ENCODE results near the gene TSPAN18. TPM values are rescaled to one million over a fixed set of nuclear protein-coding genes. Genes with fewer than 3 reads are reported as not detected.

Gene TSPAN18
- total RNA-seq, 1 donor, result 5.8 TPM

DNA sequence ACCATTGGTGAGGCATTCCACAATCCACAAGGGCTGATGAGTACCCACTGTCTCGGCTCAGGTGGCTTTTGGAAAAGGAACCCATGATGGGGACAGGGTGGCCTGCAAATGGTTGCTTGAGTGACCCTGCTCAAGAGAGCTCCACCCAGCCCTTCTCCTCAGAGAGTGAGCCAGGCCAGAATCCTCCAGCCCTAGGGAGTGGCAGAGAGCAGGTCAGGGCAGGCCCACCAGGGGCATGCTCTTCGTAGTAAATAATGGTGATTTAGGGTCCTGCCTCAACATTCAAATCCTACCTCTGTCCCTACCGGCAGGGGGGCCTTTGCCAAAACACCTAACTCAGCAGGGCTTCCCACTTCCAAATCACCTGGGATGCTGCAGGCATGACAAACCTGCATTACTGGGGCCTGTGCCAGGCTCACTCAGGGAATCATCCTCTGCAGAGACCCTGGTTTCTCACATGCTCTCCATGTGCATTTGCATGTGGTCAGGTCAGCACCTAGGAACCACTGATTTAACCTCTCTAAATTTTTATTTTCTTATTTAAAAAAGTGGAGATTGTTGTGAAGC is 241.3 kb downstream of the TSPAN18 start:
- Histone ChIP-seq H2AFZ (ENCODE audit: low read length) (no peak overlapping the region), H3K27ac (ENCODE audit: low read depth, low read length) (no peak overlapping the region), H3K4me2 (ENCODE audit: insufficient read depth, low read length) (no peak overlapping the region), H3K36me3 (ENCODE audit: insufficient read depth, low read length) (no peaks in the 10 kb centered on the region), H3K9me3 (ENCODE audit: low read depth, low read length) (no peaks in the 10 kb centered on the region), H3K27me3 (ENCODE audit: insufficient read depth, low read length) (peaks cover 18% of the 10 kb centered on the region), H4K20me1 (ENCODE audit: insufficient read depth, low read length) (no peaks in the 10 kb centered on the region), H3K4me1 (ENCODE audit: insufficient read depth, low read length) (no peaks in the 10 kb centered on the region), H3K4me3 (ENCODE audit: insufficient read depth, low read length) (no peak overlapping the region), H3K79me2 (ENCODE audit: insufficient read depth, low read length) (no peaks in the 10 kb centered on the region)
- TF ChIP-seq, protein P1, sequence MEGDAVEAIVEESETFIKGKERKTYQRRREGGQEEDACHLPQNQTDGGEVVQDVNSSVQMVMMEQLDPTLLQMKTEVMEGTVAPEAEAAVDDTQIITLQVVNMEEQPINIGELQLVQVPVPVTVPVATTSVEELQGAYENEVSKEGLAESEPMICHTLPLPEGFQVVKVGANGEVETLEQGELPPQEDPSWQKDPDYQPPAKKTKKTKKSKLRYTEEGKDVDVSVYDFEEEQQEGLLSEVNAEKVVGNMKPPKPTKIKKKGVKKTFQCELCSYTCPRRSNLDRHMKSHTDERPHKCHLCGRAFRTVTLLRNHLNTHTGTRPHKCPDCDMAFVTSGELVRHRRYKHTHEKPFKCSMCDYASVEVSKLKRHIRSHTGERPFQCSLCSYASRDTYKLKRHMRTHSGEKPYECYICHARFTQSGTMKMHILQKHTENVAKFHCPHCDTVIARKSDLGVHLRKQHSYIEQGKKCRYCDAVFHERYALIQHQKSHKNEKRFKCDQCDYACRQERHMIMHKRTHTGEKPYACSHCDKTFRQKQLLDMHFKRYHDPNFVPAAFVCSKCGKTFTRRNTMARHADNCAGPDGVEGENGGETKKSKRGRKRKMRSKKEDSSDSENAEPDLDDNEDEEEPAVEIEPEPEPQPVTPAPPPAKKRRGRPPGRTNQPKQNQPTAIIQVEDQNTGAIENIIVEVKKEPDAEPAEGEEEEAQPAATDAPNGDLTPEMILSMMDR (IDR thresholded peaks at IDR 0.05; ENCODE audit: extremely low read depth, low read depth, low read length), result no peak
- DNase-seq (ENCODE audit: insufficient read length, low spot score, missing footprints), result peak; percentile 48

DNA sequence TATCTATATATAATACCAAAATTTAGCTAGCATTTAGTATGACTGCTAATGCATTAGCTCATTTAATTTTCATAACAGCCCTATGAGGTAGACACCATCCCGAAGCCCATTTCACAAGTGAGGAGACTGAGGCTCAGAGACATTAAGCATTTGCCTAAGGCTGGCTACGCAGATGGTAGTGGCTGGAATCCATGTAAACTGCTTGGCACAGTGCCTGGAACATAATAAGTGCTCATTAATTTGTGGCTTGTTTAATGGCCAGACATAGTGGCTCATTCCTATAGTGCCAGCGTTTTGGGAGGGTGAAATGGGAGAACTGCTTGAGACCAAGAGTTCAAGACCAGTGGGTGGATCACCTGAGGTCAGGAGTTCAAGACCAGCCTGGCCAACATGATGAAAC is 241.7 kb downstream of the TSPAN18 start:
- H3K36me3 ChIP-seq (ENCODE audit: insufficient read depth, low read length), result no peaks in the 10 kb centered on the region
- TF ChIP-seq, protein P1 (IDR thresholded peaks at IDR 0.05; ENCODE audit: extremely low read depth, low read depth, low read length), result no peak

DNA sequence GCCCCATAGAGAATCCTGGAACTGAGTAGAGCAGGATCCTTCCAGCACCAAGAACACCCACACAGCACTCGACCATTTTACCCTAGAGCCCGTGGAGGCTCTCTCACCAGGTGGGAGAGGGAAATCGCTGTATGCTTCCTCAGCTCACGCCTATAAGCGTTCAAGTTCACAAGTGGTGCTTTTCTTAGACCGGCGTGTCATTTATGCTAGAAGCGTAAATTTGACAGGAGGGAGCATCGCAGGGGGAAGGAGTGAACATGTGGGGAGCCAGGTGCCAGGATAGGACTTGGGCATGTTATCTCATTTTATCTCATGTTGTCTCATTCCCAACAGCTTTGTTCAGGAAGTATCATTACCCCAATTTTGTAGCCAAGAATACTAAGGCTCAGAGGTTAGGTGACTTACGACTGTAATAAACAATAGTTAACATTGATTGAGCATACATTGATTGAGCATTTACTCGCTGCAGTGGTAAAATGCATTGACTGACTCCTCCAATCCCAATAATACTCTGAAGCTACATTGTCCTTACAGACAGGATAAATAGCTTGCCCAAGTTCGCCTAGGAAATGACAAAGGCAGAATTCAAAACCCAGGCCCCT is 243.0 kb downstream of the TSPAN18 start:
- Histone ChIP-seq H3K4me1 (ENCODE audit: insufficient read depth, low read length) (no peaks in the 10 kb centered on the region), H3K4me2 (ENCODE audit: insufficient read depth, low read length) (no peak overlapping the region), H3K4me3 (ENCODE audit: insufficient read depth, low read length) (no peak overlapping the region), H3K36me3 (ENCODE audit: insufficient read depth, low read length) (no peaks in the 10 kb centered on the region), H3K27ac (ENCODE audit: low read depth, low read length) (no peak overlapping the region), H4K20me1 (ENCODE audit: insufficient read depth, low read length) (no peaks in the 10 kb centered on the region), H3K27me3 (ENCODE audit: insufficient read depth, low read length) (peaks cover 22% of the 10 kb centered on the region), H3K9me3 (ENCODE audit: low read depth, low read length) (no peaks in the 10 kb centered on the region), H2AFZ (ENCODE audit: low read length) (no peak overlapping the region), H3K79me2 (ENCODE audit: insufficient read depth, low read length) (no peaks in the 10 kb centered on the region)
- TF ChIP-seq, protein P1 (IDR thresholded peaks at IDR 0.05; ENCODE audit: extremely low read depth, low read depth, low read length), result no peak
- peak; percentile 32 for DNase-seq (ENCODE audit: insufficient read length, low spot score, missing footprints)

More for the DNA sequence above, 241.7 kb downstream of the TSPAN18 start:
- Histone ChIP-seq H4K20me1 (ENCODE audit: insufficient read depth, low read length) (no peaks in the 10 kb centered on the region), H2AFZ (ENCODE audit: low read length) (no peak overlapping the region), H3K27me3 (ENCODE audit: insufficient read depth, low read length) (peaks cover 21% of the 10 kb centered on the region), H3K9me3 (ENCODE audit: low read depth, low read length) (no peaks in the 10 kb centered on the region), H3K4me2 (ENCODE audit: insufficient read depth, low read length) (no peak overlapping the region), H3K79me2 (ENCODE audit: insufficient read depth, low read length) (no peaks in the 10 kb centered on the region), H3K27ac (ENCODE audit: low read depth, low read length) (no peak overlapping the region), H3K4me1 (ENCODE audit: insufficient read depth, low read length) (no peaks in the 10 kb centered on the region), H3K4me3 (ENCODE audit: insufficient read depth, low read length) (no peak overlapping the region)
- DNase-seq (ENCODE audit: insufficient read length, low spot score, missing footprints), result peak; percentile 14

DNA sequence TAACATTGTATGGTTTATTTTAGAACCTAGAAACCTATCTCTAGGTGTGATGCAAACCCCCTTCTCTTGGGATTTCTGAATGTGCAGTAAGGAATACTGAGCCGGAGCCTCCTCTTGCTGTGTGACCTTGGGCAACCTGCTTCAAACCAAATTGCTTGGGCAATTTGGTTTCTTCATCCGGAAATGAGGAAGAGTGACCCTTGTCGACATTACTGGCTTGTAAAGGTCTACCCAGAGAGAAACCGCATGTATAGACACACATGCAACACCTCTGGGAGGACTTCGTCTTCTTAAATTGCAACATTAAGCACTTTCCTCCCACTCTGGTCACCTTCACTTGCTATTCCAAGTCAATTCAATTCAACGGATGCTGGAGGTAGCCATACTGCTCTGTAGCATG is 243.5 kb downstream of the TSPAN18 start:
- Histone ChIP-seq H2AFZ (ENCODE audit: low read length) (no peak overlapping the region), H3K4me3 (ENCODE audit: insufficient read depth, low read length) (no peak overlapping the region), H4K20me1 (ENCODE audit: insufficient read depth, low read length) (no peaks in the 10 kb centered on the region), H3K79me2 (ENCODE audit: insufficient read depth, low read length) (no peaks in the 10 kb centered on the region), H3K27ac (ENCODE audit: low read depth, low read length) (no peak overlapping the region), H3K27me3 (ENCODE audit: insufficient read depth, low read length) (peaks cover 22% of the 10 kb centered on the region), H3K36me3 (ENCODE audit: insufficient read depth, low read length) (no peaks in the 10 kb centered on the region), H3K4me2 (ENCODE audit: insufficient read depth, low read length) (no peak overlapping the region), H3K9me3 (ENCODE audit: low read depth, low read length) (no peaks in the 10 kb centered on the region), H3K4me1 (ENCODE audit: insufficient read depth, low read length) (no peaks in the 10 kb centered on the region)
- no peak for DNase-seq (ENCODE audit: insufficient read length, low spot score, missing footprints)
- TF ChIP-seq, protein P1 (IDR thresholded peaks at IDR 0.05; ENCODE audit: extremely low read depth, low read depth, low read length), result no peak
